ENCODE results near the gene ABCB6.
A peak's percentile ranks its signal among the peaks of the same experiment; 100 is the strongest.

Gene ABCB6

DNA sequence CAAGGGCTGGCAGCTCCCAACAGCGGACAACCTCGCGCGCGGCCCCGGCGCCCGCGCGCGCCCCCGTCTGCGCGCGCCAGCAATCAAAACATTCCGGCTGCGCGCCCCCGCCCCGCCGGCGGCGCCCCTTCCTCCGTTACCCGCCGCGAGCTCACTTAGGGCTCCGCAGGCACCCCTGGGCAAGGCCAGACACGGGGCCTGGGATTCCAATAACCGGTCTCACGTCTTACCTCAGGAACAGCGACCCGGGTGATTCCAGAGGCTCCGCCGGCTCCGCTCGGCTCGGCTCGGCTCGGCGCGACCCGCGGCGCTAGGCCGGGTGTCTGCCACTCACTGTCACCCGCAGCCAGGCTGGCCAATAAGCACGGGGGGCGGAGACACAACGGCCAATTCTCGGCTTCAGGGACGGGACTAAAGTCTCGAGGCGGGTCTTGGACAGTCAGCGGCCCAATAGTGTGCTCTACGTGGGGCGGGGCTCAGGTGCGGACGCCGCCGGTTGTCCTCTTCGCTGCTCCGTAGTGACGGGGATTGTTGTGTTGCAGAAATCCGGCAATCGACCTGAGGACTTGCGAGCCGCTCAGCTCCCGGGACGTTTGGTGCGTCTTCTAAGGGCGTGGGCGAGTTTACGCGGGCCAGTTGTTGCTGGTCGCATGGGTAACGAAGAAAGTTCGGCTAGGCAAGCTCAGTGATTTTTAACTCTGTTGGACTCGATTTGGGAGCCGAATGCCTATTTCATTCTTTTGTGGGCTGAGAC is 10.7 kb upstream of the ABCB6 start, which contains the start of the genes ANKZF1 and ATG9A:
TSS of gene ANKZF1 (plus strand) at position 502 of the 754 bp plus-strand sequence. CDS start 452 bp downstream, outside the sequence.
TSS of gene ATG9A (minus strand) at position 332 of the 754 bp plus-strand sequence. CDS start 1,612 bp downstream, outside the sequence.
- TF ChIP-seq FOXP2 (optimal IDR thresholded peaks at IDR 0.05; ENCODE audit: borderline replicate concordance, extremely low read depth, extremely low read length, insufficient read depth) (peak; percentile 94), SIN3A (IDR thresholded peaks at IDR 0.05; ENCODE audit: borderline replicate concordance, insufficient read depth, low read length) (peak; percentile 87; the same call in 1 of the 2 replicates), TAF1 (IDR thresholded peaks at IDR 0.05; ENCODE audit: borderline replicate concordance, insufficient read depth, low read length) (peak; percentile 88; the same call in 1 of the 2 replicates), POLR2AphosphoS5 (IDR thresholded peaks at IDR 0.05; ENCODE audit: low read depth, low read length) (peak; percentile 68), REST (IDR thresholded peaks at IDR 0.05; ENCODE audit: insufficient read depth in 1 of 2, low read depth in 2 of 2, low read length in 2 of 2) (no peak)

DNA sequence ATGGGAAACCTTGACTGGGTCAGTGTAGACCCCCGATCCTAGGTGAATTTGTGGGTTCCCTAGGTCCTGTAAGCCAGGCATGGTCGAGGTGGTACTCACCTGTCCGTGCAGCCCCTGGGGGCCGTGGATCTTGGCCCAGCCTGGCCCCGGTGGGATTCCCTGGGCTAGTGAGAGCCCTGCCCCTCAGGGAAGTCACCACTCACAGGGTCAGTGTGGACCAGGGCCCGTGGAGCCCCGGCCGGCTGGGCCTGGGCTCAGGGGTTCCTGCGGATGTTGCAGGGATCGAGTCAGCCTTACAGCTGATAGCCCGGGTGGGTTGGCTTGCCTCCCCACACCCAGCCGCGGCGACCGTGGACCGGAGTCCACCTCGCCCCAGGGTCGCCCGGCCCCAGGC is 10.2 kb upstream of the ABCB6 start:
- TF ChIP-seq FOXP2 (optimal IDR thresholded peaks at IDR 0.05; ENCODE audit: borderline replicate concordance, extremely low read depth, extremely low read length, insufficient read depth) = no peak
- no peak for TF ChIP-seq POLR2AphosphoS5 (IDR thresholded peaks at IDR 0.05; ENCODE audit: low read depth, low read length)
- TF ChIP-seq TAF1 (IDR thresholded peaks at IDR 0.05; ENCODE audit: borderline replicate concordance, insufficient read depth, low read length) = no peak
- no peak for TF ChIP-seq SIN3A (IDR thresholded peaks at IDR 0.05; ENCODE audit: borderline replicate concordance, insufficient read depth, low read length)
- no peak for TF ChIP-seq REST (IDR thresholded peaks at IDR 0.05; ENCODE audit: insufficient read depth in 1 of 2, low read depth in 2 of 2, low read length in 2 of 2)

GRCh38 chr2:219228041-219228910 is 9.5 kb upstream of the ABCB6 start:
- TF ChIP-seq REST (IDR thresholded peaks at IDR 0.05; ENCODE audit: insufficient read depth in 1 of 2, low read depth in 2 of 2, low read length in 2 of 2) (no peak), SIN3A (IDR thresholded peaks at IDR 0.05; ENCODE audit: borderline replicate concordance, insufficient read depth, low read length) (no peak), FOXP2 (optimal IDR thresholded peaks at IDR 0.05; ENCODE audit: borderline replicate concordance, extremely low read depth, extremely low read length, insufficient read depth) (no peak), POLR2AphosphoS5 (IDR thresholded peaks at IDR 0.05; ENCODE audit: low read depth, low read length) (no peak)

DNA sequence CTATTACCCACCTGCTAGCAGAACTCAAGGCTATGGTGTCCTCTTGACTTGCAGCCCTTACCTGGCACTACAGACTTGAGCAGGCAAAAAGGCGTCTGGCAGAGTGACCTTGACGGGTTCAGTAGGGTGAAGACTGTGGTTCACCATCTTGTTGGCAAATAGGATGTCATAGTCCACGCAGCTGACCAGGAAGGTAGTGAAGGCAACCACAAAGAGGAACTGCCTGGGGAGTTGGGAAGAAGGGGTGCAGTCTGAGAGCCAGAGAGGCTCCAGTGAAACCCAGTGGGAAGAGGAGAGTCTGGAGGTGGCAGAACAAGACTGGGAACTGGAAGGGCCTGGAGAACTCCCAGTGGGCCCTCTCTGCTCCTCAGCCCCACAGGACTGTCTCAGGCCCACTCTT is 6.6 kb upstream of the ABCB6 start:
- TF ChIP-seq SIN3A (IDR thresholded peaks at IDR 0.05; ENCODE audit: borderline replicate concordance, insufficient read depth, low read length) (no peak), REST (IDR thresholded peaks at IDR 0.05; ENCODE audit: insufficient read depth in 1 of 2, low read depth in 2 of 2, low read length in 2 of 2) (no peak)

All from PFSK-1 (cell line).